ENCODE data around the gene SLC3A2. TPM values are rescaled to one million over a fixed set of nuclear protein-coding genes. Genes with fewer than 3 reads are reported as not detected.

The SLC3A2 gene
- total RNA-seq, 5 donors from 2014 or later (not counting 1 experiment from before 2014, with no cell fraction given), result 178 to 248 (median 237) TPM

GRCh38 chr11:62902932-62903331 lies 22.2 kb downstream of the SLC3A2 start:
- peaks cover 0 to 2% (median 2%) of the 10 kb centered on the region in 3 donors for H3K4me1 Mint-ChIP-seq
- H3K36me3 Mint-ChIP-seq, result no peaks in the 10 kb centered on the region
- ATAC-seq (replicated peaks in 1 of 4) (no peak), DNase-seq (no peak)
- ChIA-PET CTCF (interaction anchor here (0.6 to 0.9 kb wide), 3 partner anchors 102 to 200 kb away, joined by 3 to 4 read pairs (median 3); no protein-coding TSS in a partner anchor), POLR2A (no interaction called here)
- H3K9me3 Mint-ChIP-seq, result no peaks in the 10 kb centered on the region
- H3K4me1 ChIP-seq (ENCODE audit: control insufficient read depth in 1 of 2, extremely low read depth in 1 of 2, insufficient read depth in 2 of 2, low read length in 2 of 2), result peaks cover 0 to 5% of the 10 kb centered on the region in 2 experiments
- H3K9me3 ChIP-seq, result no peaks in the 10 kb centered on the region
- no peak overlapping the region for H3K27ac ChIP-seq (ENCODE audit: low read length)
- no CpG with 5 or more reads among the region's 1 CpG for WGBS (ENCODE audit: insufficient coverage)
- H3K36me3 ChIP-seq (ENCODE audit: control insufficient read depth in 2 of 2, extremely low read depth in 1 of 2, insufficient read depth in 1 of 2, low read length in 1 of 2), result no peaks in the 10 kb centered on the region
- no peak overlapping the region for H3K27ac Mint-ChIP-seq
- peaks cover 0 to 27% of the 10 kb centered on the region in 2 experiments for H3K27me3 ChIP-seq (replicated peaks in 1 of 2; ENCODE audit: control insufficient read depth in 2 of 2, extremely low read depth in 1 of 2, insufficient read depth in 2 of 2, low read length in 1 of 2)
- H3K4me3 ChIP-seq (ENCODE audit: control insufficient read depth in 1 of 2, extremely low read depth in 1 of 2, low read length in 1 of 2), result no peak overlapping the region
- H3K27me3 Mint-ChIP-seq, result peaks cover 11 to 17% of the 10 kb centered on the region in 2 donors
- no peak overlapping the region for H3K4me3 Mint-ChIP-seq

- Mint-ChIP-seq H3K4me3 (no peak overlapping the region), H3K27ac (no peak overlapping the region), H3K9me3 (no peaks in the 10 kb centered on the region), H3K36me3 (no peaks in the 10 kb centered on the region), H3K4me1 (peaks cover 0 to 2% (median 2%) of the 10 kb centered on the region in 3 donors), H3K27me3 (peaks cover 3 to 19% of the 10 kb centered on the region in 2 donors)
- Histone ChIP-seq H3K9me3 (no peaks in the 10 kb centered on the region), H3K4me1 (ENCODE audit: control insufficient read depth in 1 of 2, extremely low read depth in 1 of 2, insufficient read depth in 2 of 2, low read length in 2 of 2) (peaks cover 0 to 5% of the 10 kb centered on the region in 2 experiments), H3K36me3 (ENCODE audit: control insufficient read depth in 2 of 2, extremely low read depth in 1 of 2, insufficient read depth in 1 of 2, low read length in 1 of 2) (no peaks in the 10 kb centered on the region), H3K27ac (ENCODE audit: low read length) (no peak overlapping the region), H3K27me3 (replicated peaks in 1 of 2; ENCODE audit: control insufficient read depth in 2 of 2, extremely low read depth in 1 of 2, insufficient read depth in 2 of 2, low read length in 1 of 2) (peaks cover 0 to 35% of the 10 kb centered on the region in 2 experiments), H3K4me3 (ENCODE audit: control insufficient read depth in 1 of 2, extremely low read depth in 1 of 2, low read length in 1 of 2) (no peak overlapping the region)
- ChIA-PET CTCF (interaction anchor here (0.6 to 4.1 kb wide), 14 partner anchors 9 to 474 kb away, joined by 3 to 58 read pairs (median 6); no protein-coding TSS in a partner anchor), POLR2A (no interaction called here)
- DNase-seq, result no peak
- ATAC-seq (replicated peaks in 1 of 4), result no peak
- 50% methylated on average over 2 of the region's 3 CpGs for WGBS (ENCODE audit: insufficient coverage)
Measured at GRCh38 chr11:62905296-62905695, 24.6 kb downstream of the SLC3A2 start.

- WGBS (ENCODE audit: insufficient coverage), result 19% methylated on average over 7 of the region's 14 CpGs
- CTCF ChIA-PET, result interaction anchor here (0.6 to 4.1 kb wide), 18 partner anchors 9 to 730 kb away, joined by 3 to 58 read pairs (median 6); no protein-coding TSS in a partner anchor
- DNase-seq (peak; percentile 25 to 86 (median 68)), ATAC-seq (replicated peaks in 1 of 4) (peak; percentile 70 to 76 (median 73))
- H3K9me3 ChIP-seq, result no peaks in the 10 kb centered on the region
- H3K4me1 ChIP-seq (ENCODE audit: control insufficient read depth in 1 of 2, extremely low read depth in 1 of 2, insufficient read depth in 2 of 2, low read length in 2 of 2), result peaks cover 0 to 5% of the 10 kb centered on the region in 2 experiments
- H3K4me3 Mint-ChIP-seq, result no peak overlapping the region
- peaks cover 0 to 2% (median 2%) of the 10 kb centered on the region in 3 donors for H3K4me1 Mint-ChIP-seq
- H3K27ac ChIP-seq (ENCODE audit: low read length), result no peak overlapping the region
- H3K27me3 ChIP-seq (replicated peaks in 1 of 2; ENCODE audit: control insufficient read depth in 2 of 2, extremely low read depth in 1 of 2, insufficient read depth in 2 of 2, low read length in 1 of 2), result peaks cover 0 to 41% of the 10 kb centered on the region in 2 experiments
- POLR2A ChIA-PET, result no interaction called here
- H3K4me3 ChIP-seq (ENCODE audit: control insufficient read depth in 1 of 2, extremely low read depth in 1 of 2, low read length in 1 of 2), result no peak overlapping the region
- no peak overlapping the region for H3K27ac Mint-ChIP-seq
- no peaks in the 10 kb centered on the region for H3K9me3 Mint-ChIP-seq
- H3K36me3 ChIP-seq (ENCODE audit: control insufficient read depth in 2 of 2, extremely low read depth in 1 of 2, insufficient read depth in 1 of 2, low read length in 1 of 2), result no peaks in the 10 kb centered on the region
- H3K36me3 Mint-ChIP-seq, result no peaks in the 10 kb centered on the region
- peaks cover 3 to 19% of the 10 kb centered on the region in 2 donors for H3K27me3 Mint-ChIP-seq
Measured at GRCh38 chr11:62905927-62906531, 25.3 kb downstream of the SLC3A2 start.

GRCh38 chr11:62908468-62909072 lies 27.9 kb downstream of the SLC3A2 start:
- Histone ChIP-seq H3K4me3 (ENCODE audit: control insufficient read depth in 1 of 2, extremely low read depth in 1 of 2, low read length in 1 of 2) (no peak overlapping the region), H3K27ac (ENCODE audit: low read length) (no peak overlapping the region), H3K36me3 (ENCODE audit: control insufficient read depth in 2 of 2, extremely low read depth in 1 of 2, insufficient read depth in 1 of 2, low read length in 1 of 2) (no peaks in the 10 kb centered on the region), H3K9me3 (no peaks in the 10 kb centered on the region), H3K4me1 (ENCODE audit: control insufficient read depth in 1 of 2, extremely low read depth in 1 of 2, insufficient read depth in 2 of 2, low read length in 2 of 2) (peaks cover 0 to 5% of the 10 kb centered on the region in 2 experiments), H3K27me3 (replicated peaks in 1 of 2; ENCODE audit: control insufficient read depth in 2 of 2, extremely low read depth in 1 of 2, insufficient read depth in 2 of 2, low read length in 1 of 2) (peaks cover 0 to 49% of the 10 kb centered on the region in 2 experiments)
- ChIA-PET CTCF (interaction anchor here in 1 of 2 donors (4.1 kb wide), 1 partner anchor 114 kb away, joined by 58 read pairs; no protein-coding TSS in a partner anchor), POLR2A (no interaction called here)
- Mint-ChIP-seq H3K36me3 (no peaks in the 10 kb centered on the region), H3K4me1 (peaks cover 0 to 3% (median 2%) of the 10 kb centered on the region in 3 donors), H3K4me3 (no peak overlapping the region), H3K27me3 (peaks cover 3 to 19% of the 10 kb centered on the region in 2 donors), H3K27ac (no peak overlapping the region), H3K9me3 (no peaks in the 10 kb centered on the region)
- ATAC-seq (replicated peaks in 1 of 4) (no peak), DNase-seq (no peak)
- WGBS (ENCODE audit: insufficient coverage), result 74% methylated on average over 8 of the region's 9 CpGs

GRCh38 chr11:62909107-62909894 lies 28.6 kb downstream of the SLC3A2 start:
- Histone ChIP-seq H3K4me3 (ENCODE audit: control insufficient read depth in 1 of 2, extremely low read depth in 1 of 2, low read length in 1 of 2) (no peak overlapping the region), H3K4me1 (ENCODE audit: control insufficient read depth in 1 of 2, extremely low read depth in 1 of 2, insufficient read depth in 2 of 2, low read length in 2 of 2) (peaks cover 0 to 5% of the 10 kb centered on the region in 2 experiments), H3K27ac (ENCODE audit: low read length) (no peak overlapping the region), H3K9me3 (no peaks in the 10 kb centered on the region), H3K27me3 (replicated peaks in 1 of 2; ENCODE audit: control insufficient read depth in 2 of 2, extremely low read depth in 1 of 2, insufficient read depth in 2 of 2, low read length in 1 of 2) (peaks cover 0 to 45% of the 10 kb centered on the region in 2 experiments), H3K36me3 (ENCODE audit: control insufficient read depth in 2 of 2, extremely low read depth in 1 of 2, insufficient read depth in 1 of 2, low read length in 1 of 2) (no peaks in the 10 kb centered on the region)
- H3K4me1 Mint-ChIP-seq, result peaks cover 0 to 3% (median 2%) of the 10 kb centered on the region in 3 donors
- no peaks in the 10 kb centered on the region for H3K36me3 Mint-ChIP-seq
- DNase-seq (no peak), ATAC-seq (replicated peaks in 1 of 4) (no peak)
- ChIA-PET CTCF (interaction anchor here in 1 of 2 donors (4.1 kb wide), 1 partner anchor 113 kb away, joined by 58 read pairs; no protein-coding TSS in a partner anchor), POLR2A (no interaction called here)
- no peaks in the 10 kb centered on the region for H3K9me3 Mint-ChIP-seq
- peaks cover 3 to 15% of the 10 kb centered on the region in 2 donors for H3K27me3 Mint-ChIP-seq
- H3K27ac Mint-ChIP-seq, result no peak overlapping the region
- WGBS (ENCODE audit: insufficient coverage), result 64% methylated on average over 24 of the region's 24 CpGs
- no peak overlapping the region for H3K4me3 Mint-ChIP-seq

Data from T-cell (primary cell).